SIG-M5 treated with dmso at 0.1 percent for 504 hours (cell line): ENCODE measurements around the gene KRTAP1-1.
"Not testable (repeated sequence)": the region's sequence is repeated elsewhere in the genome, so short reads cannot be mapped to it uniquely, and the experiment has no call there.

Experiments
- DNase-seq: peaks from one replicate; lab custom pipeline; 2025; ENCODE audit not compliant: unreplicated experiment; lab: John Stamatoyannopoulos, UW

KRTAP1-1 gene

GRCh38 chr17:41057547-41057946 lies 16.3 kb upstream of the KRTAP1-1 start:
- no peak for DNase-seq

DNA sequence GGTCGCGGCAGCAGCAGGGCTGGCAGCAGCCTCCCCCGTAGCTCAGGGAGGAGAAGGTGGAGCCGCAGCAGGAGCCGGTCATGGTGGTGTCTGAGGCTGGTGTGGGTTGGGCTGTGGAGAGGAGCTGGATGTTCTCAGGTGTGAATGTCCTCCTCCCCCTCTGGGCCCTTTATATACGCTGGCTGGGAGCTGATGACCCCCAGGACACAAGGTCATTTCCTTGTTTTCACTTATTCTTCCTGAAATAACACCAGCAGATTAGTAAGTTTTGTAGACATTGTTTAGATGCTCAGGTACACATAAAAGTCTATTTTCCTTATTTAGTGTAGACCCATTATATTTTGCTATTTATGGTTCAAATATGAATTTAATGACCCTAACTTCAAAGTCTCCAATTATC lies 13.9 kb upstream of the KRTAP1-1 start, which contains the start of gene KRTAP2-2:
KRTAP2-2 (minus strand) TSS at position 101 of the 400 bp plus-strand sequence; CDS start at position 82, 19 bp downstream.
- DNase-seq, result not testable (repeated sequence)

GRCh38 chr17:41054556-41054955 lies 13.3 kb upstream of the KRTAP1-1 start:
- not testable (repeated sequence) for DNase-seq

DNA sequence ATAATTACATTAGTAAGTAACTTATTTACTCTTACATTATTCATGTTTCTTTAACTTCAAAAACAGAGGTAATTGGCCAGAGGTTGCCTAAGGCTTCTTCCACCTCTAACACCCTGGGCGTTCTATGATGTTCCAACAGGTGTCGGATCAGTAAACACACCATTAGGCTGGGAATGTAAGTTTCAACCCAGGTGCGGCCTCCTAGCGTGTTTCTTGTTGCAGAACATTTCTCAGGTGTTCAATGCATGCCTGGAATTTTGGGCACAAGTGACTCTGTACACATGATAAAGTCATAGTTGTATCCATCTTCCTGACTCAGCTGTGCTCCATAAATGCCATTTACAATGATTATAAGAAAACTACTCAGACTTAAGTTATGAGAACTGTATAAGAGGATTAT lies 12.8 kb upstream of the KRTAP1-1 start:
- no peak for DNase-seq

DNA sequence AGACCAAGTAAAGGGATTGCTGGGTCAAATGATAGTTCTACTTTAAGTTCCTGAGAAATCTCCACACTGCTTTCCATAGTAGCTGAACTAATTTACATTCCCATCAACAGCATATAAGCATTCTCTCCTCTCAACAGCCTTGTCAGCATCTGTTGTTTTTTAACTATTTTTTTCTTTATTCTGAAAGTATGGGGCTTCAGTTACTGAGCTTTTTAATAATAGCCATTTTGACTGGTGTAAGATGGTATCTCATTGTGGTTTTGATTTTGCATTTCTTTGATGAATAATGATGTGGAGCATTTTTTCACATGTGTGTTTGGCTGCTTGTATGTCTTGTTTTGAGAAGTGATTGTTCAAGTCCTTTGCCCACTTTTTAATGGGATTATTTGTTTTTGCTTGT lies 11.3 kb upstream of the KRTAP1-1 start:
- DNase-seq, result no peak

DNA sequence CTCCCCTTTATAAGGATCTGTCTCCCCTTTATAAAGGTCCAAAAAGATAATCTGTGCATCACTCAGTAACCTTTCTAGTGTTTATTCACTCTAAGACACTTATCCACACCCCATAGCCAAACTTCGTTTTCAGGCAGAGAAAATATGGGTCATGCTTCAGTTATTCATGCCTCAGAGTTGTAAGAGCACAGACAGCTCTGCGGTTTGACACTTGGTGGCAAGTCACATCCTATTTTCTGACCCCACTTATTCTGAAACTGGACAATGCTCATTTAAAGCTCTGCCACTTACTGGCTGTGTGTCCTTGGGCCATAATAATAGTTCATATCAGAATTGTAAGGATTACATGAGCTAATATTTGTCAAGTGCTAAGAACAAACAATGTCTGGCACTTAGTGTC lies 7.9 kb upstream of the KRTAP1-1 start:
- DNase-seq, result no peak

GRCh38 chr17:41048441-41048840 lies 7.2 kb upstream of the KRTAP1-1 start:
- DNase-seq, result no peak

- not testable (repeated sequence) for DNase-seq
These were observed 5.7 kb upstream of the KRTAP1-1 start, which contains the start of gene KRTAP2-1 for GRCh38 chr17:41046735-41047465. TSS of gene KRTAP2-1 (minus strand) at chr17:41047316. CDS start at chr17:41047267, 49 bp downstream.

- DNase-seq, result no peak
These were observed 1.7 kb upstream of the KRTAP1-1 start for GRCh38 chr17:41042953-41043352.

DNA sequence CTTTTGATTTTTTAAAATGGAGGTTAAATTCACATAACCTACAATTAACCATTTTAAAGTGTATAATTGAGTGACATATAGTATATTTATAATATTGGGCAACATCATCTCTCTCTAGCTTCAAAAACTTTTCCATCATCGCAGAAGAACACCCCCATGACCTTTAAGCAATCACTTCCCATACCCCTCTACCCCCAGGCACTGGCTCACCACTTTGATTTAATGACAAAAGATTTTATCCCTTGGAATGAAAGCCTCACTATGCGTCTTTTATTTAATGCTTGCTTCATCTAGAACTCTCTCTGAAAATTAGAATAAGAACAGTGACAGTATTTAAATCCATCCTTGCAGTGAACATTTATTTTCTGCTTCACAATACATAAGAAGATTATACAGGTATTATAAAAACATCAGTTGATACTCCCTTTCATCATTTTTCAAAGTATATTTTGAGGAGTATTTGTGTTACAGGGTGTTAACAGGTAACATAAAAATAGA lies 3.3 kb downstream of the KRTAP1-1 start:
- no peak for DNase-seq

- DNase-seq, result not testable (repeated sequence)
These were observed 6.8 kb downstream of the KRTAP1-1 start, which contains the start of gene KRTAP1-3 for GRCh38 chr17:41034346-41034935. TSS of gene KRTAP1-3 (minus strand) at chr17:41034874. CDS start at chr17:41034821, 53 bp downstream.

DNA sequence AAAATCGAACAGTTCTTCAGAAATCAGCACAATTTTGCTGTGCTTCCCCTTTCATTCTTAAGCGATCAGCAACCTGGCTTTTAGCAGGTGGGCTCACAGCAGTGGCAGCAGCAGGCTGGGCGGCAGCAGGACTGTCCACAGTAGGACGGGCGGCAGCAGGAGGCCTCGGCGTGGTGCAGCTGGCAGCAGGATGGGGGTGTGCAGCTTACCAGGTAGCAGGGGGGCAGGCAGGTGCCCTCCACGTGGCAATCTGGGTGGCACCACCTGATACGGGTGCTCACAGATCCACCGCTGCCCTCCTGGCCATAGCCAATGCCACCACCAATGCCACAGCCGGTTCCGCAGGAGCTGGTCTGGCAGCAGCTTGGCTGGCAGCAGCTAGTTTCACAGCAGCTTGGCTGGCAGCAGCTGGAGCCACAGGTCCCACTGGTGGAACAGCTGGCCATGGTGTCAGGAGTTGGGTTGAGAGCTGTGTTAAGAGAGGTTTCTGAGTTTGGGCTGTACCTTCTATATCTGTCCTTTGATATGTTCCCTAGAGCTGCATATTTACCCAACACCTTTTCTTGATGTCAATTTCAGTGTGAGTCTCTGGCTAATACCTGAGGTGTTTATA lies 11.5 kb downstream of the KRTAP1-1 start, which contains the start of gene KRTAP1-4:
KRTAP1-4 (minus strand) TSS at position 563 of the 613 bp plus-strand sequence; CDS start at position 446, 117 bp downstream.
- DNase-seq, result no peak

DNA sequence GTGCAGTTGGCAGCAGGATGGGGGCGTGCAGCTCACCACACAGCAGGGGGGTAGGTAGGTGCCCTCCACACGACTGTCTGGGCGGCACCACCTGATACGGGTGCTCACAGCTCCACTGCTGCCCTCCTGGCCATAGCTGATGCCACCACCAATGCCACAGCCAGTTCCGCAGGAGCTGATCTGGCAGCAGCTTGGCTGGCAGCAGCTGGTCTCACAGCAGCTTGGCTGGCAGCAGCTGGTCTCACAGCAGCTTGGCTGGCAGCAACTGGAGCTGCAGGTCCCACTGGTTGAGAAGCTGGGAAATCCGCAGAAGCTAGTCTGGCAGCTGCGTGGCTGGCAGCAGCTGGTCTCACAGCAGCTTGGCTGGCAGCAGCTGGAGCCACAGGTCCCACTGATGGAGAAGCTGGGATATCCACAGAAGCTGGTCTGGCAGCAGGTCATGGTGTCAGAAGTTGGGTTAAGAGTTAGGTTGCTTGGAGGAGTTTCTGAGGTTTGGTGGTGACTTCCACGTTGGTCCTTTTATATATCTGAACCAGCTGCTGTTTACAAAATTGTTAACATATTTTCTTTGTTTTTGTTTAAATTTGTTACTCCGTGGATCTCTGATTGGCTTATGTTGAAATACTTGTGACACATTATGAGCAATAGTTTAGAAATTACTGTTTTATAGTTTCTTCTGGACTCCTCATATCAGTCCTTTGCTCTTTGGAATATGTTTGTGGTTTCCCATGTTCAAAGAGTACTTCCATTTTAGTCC lies 14.4 kb downstream of the KRTAP1-1 start, which contains the start of gene KRTAP1-5:
KRTAP1-5 (minus strand) TSS at position 494 of the 757 bp plus-strand sequence; CDS start at position 441, 53 bp downstream.
- DNase-seq, result no peak

DNA sequence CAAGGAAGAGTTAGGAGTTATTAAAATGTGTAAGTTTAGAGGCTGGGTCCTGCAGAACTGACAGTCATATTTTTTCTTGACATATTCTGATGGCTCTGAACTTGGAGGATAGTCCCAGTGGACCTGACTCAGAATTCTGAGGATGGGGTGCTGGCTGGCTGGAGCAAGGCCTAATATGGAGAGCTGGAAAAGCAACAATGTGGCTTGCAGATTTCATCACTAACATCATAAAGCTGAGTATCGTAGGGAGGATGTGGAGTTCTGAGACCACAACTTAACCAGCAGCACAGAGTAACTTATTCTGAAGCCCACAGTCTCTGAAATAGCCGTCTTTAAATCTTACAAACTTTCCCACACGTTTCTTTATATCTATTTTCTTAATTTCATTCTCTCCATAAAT lies 16.6 kb downstream of the KRTAP1-1 start:
- DNase-seq, result no peak

DNA sequence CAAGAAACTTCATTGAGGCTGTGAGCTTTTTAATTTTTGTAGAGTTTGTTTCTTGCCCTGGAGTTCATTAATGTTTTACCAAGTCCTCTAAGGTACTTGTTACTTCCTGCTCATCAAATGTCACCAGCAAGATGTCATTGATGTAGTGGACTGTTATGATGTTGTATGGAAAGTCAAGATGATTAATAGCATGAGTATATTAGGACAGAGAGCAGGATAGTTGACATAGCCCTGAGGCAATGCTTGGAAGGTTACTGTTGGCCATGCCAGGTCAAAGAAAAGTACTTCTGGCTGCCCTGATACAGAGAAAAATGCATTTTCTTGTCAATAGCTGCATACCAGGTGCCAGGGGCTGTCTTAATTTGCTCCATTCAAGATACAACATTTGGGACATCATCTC lies 20.9 kb downstream of the KRTAP1-1 start:
- no peak for DNase-seq

DNA sequence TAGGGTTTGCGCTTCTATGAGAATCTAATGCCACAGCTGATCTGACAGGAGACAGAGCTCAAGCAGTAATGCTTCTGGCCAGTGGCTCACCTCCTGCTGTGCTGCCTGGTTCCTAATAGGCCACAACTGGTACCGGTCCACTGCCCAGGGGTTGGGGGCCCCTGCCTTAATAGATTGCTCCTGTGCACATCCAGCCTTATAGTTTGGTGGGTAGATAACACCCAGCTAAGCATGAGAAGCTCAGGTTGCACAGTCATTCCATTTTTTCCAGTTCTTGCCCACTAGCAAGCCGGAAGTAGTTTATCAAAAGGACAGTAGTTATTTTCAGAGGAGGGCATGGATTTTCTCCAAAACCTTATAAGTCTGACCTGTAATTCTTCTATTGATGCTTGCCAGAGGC lies 21.8 kb downstream of the KRTAP1-1 start:
- DNase-seq, result no peak

GRCh38 chr17:41018541-41018940 lies 22.7 kb downstream of the KRTAP1-1 start:
- DNase-seq, result no peak

DNA sequence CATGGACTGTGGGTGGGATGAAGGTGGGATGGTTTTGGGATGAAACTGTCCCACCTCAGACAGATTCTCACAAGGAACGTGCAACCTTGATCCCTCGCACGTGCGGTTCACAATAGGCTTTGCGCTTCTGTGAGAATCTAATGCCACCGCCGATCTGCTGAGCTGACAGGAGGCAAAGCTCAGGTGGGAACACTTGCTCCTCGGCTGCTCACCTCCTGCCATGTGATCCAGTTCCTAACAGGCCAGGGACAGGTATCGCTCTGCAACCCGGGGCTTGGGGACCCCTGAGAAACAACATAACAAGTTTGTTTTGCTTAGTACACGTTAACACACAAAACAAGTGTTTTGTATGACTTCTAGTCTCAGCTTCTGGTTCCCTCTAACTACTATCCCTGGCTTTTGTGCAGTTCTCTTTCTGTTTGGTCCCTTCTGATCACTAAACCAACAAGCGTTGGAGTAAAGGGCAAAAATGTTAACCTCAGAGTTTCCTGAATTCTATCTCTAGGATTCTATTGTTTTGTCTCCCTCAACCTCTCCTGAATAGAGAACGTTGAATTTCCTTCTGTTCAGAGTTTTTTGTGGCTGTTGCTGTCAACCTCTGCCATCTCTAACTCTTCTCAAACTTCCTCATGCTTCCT lies 24.6 kb downstream of the KRTAP1-1 start:
- DNase-seq, result no peak

GRCh38 chr17:41015454-41015853 lies 25.8 kb downstream of the KRTAP1-1 start:
- no peak for DNase-seq

DNA sequence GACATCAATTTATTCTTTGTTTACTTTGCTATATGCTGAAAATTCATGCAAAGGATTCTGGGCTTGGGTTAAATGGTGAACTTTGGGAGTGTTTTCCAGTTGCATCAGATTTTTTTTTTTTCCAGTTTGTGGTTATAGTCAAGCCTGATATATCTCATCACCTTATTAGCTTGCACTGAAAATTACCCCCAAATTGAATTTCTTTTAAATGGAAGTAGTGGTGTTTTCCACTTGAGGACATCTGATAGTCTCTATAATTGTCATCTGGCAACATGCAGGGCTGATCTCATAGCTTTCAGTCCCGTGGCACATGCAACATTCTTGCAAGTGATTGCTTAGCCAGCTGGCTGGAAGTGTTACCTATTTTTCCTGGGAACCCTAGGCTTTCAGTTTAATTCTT lies 27.6 kb downstream of the KRTAP1-1 start:
- DNase-seq, result no peak
